Activated T-helper 2 cell treated with anti-CD3 and anti-CD28 coated beads, Interferon-gamma antibody, Interleukin-2, Interleukin-4, amounts not matched to agents 10 μg/mL and 5 μg/mL and 100 μg/mL, durations not matched to agents 14 hours and 24 hours and 36 hours (primary cell): Measurements from ENCODE around the gene OSBPL1A. TPM values are rescaled to one million over a fixed set of nuclear protein-coding genes. Genes with fewer than 3 reads are reported as not detected.

Experiments used
- DNase-seq: peaks from one replicate; pipeline ENCODE4 v3.0.0; 2021; ENCODE audit warnings: low spot score
- H3K27ac Mint-ChIP-seq: one replicate; pipeline ENCODE4 v1.8.0; 2021; ENCODE audit warnings: mixed read lengths
- H3K27me3 Mint-ChIP-seq: one replicate; pipeline ENCODE4 v1.8.0; 2021; ENCODE audit warnings: low read depth, mixed read lengths
- H3K36me3 Mint-ChIP-seq: one replicate; pipeline ENCODE4 v1.8.0; 2021; ENCODE audit warnings: low read depth, mixed read lengths
- H3K4me1 Mint-ChIP-seq: one replicate; pipeline ENCODE4 v1.8.0; 2021; ENCODE audit warnings: low read depth, mixed read lengths
- H3K4me3 Mint-ChIP-seq: one replicate; pipeline ENCODE4 v1.8.0; 2021; ENCODE audit warnings: low read depth, mild to moderate bottlenecking, moderate library complexity, mixed read lengths
- H3K9me3 Mint-ChIP-seq: one replicate; pipeline ENCODE4 v1.8.0; 2021; ENCODE audit warnings: mixed read lengths
- intact Hi-C: fragments of 100-400 bp; cut with micrococcal nuclease; formaldehyde crosslinking; loops from one replicate; pipeline ENCODE4 v1.15.1; 2023
- total RNA-seq: library from RNA; stranded (reverse); gene quantifications from 2 replicates; pipeline ENCODE4 v1.2.3, GENCODE V29; 2022

OSBPL1A gene
- total RNA-seq, 1 donor from 2014 or later = 0.98 TPM

GRCh38 chr18:24219561-24220317, 177.9 kb downstream of the OSBPL1A start:
- intact Hi-C loops = no loop called here
- no peaks in the 10 kb centered on the region for H3K9me3 Mint-ChIP-seq
- no peak for DNase-seq
- no peaks in the 10 kb centered on the region for H3K36me3 Mint-ChIP-seq
- H3K4me3 Mint-ChIP-seq = no peak overlapping the region
- H3K4me1 Mint-ChIP-seq = no peaks in the 10 kb centered on the region
- no peak overlapping the region for H3K27ac Mint-ChIP-seq
- peaks cover 26% of the 10 kb centered on the region for H3K27me3 Mint-ChIP-seq

- intact Hi-C loops = no loop called here
- no peak overlapping the region for H3K27ac Mint-ChIP-seq
- no peaks in the 10 kb centered on the region for H3K4me1 Mint-ChIP-seq
- no peak for DNase-seq
- H3K27me3 Mint-ChIP-seq = peaks cover 11% of the 10 kb centered on the region
- no peak overlapping the region for H3K4me3 Mint-ChIP-seq
- H3K36me3 Mint-ChIP-seq = no peaks in the 10 kb centered on the region
- no peaks in the 10 kb centered on the region for H3K9me3 Mint-ChIP-seq
These were observed 182.7 kb downstream of the OSBPL1A start for GRCh38 chr18:24214913-24215312.

GRCh38 chr18:24214144-24214543, 183.5 kb downstream of the OSBPL1A start:
- no peak for DNase-seq
- Mint-ChIP-seq H3K4me1 (no peaks in the 10 kb centered on the region), H3K36me3 (no peaks in the 10 kb centered on the region), H3K9me3 (no peaks in the 10 kb centered on the region), H3K27ac (no peak overlapping the region), H3K4me3 (no peak overlapping the region), H3K27me3 (peaks cover 15% of the 10 kb centered on the region)
- intact Hi-C loops = no loop called here

- Mint-ChIP-seq H3K4me1 (no peaks in the 10 kb centered on the region), H3K27me3 (peaks cover 15% of the 10 kb centered on the region), H3K36me3 (no peaks in the 10 kb centered on the region), H3K4me3 (no peak overlapping the region), H3K27ac (no peak overlapping the region), H3K9me3 (no peaks in the 10 kb centered on the region)
- no peak for DNase-seq
- intact Hi-C loops = no loop called here
These were observed 184.7 kb downstream of the OSBPL1A start for GRCh38 chr18:24212939-24213338.

- H3K27me3 Mint-ChIP-seq = peaks cover 17% of the 10 kb centered on the region
- DNase-seq = no peak
- H3K27ac Mint-ChIP-seq = no peak overlapping the region
- H3K4me3 Mint-ChIP-seq = no peak overlapping the region
- intact Hi-C loops = no loop called here
- no peaks in the 10 kb centered on the region for H3K36me3 Mint-ChIP-seq
- H3K4me1 Mint-ChIP-seq = no peaks in the 10 kb centered on the region
- H3K9me3 Mint-ChIP-seq = no peaks in the 10 kb centered on the region
These were observed 188.1 kb downstream of the OSBPL1A start for GRCh38 chr18:24209558-24209957.

- intact Hi-C loops = no loop called here
- no peak overlapping the region for H3K4me3 Mint-ChIP-seq
- no peak overlapping the region for H3K27ac Mint-ChIP-seq
- H3K27me3 Mint-ChIP-seq = peaks cover 16% of the 10 kb centered on the region
- DNase-seq = no peak
- H3K4me1 Mint-ChIP-seq = no peaks in the 10 kb centered on the region
- H3K36me3 Mint-ChIP-seq = no peaks in the 10 kb centered on the region
- no peaks in the 10 kb centered on the region for H3K9me3 Mint-ChIP-seq
These were observed 189.2 kb downstream of the OSBPL1A start for GRCh38 chr18:24208270-24209035.

- no peaks in the 10 kb centered on the region for H3K9me3 Mint-ChIP-seq
- no peaks in the 10 kb centered on the region for H3K4me1 Mint-ChIP-seq
- H3K36me3 Mint-ChIP-seq = no peaks in the 10 kb centered on the region
- no peak overlapping the region for H3K4me3 Mint-ChIP-seq
- H3K27ac Mint-ChIP-seq = no peak overlapping the region
- H3K27me3 Mint-ChIP-seq = peaks cover 22% of the 10 kb centered on the region
- intact Hi-C loops = no loop called here
- DNase-seq = no peak
These were observed 192.7 kb downstream of the OSBPL1A start for GRCh38 chr18:24204904-24205303.

GRCh38 chr18:24201699-24202687, 195.6 kb downstream of the OSBPL1A start:
- Mint-ChIP-seq H3K36me3 (no peaks in the 10 kb centered on the region), H3K9me3 (no peaks in the 10 kb centered on the region), H3K27me3 (peaks cover 17% of the 10 kb centered on the region), H3K27ac (no peak overlapping the region), H3K4me3 (no peak overlapping the region), H3K4me1 (no peaks in the 10 kb centered on the region)
- DNase-seq = no peak
- intact Hi-C loops = no loop called here

GRCh38 chr18:24200494-24201290, 196.9 kb downstream of the OSBPL1A start:
- no peaks in the 10 kb centered on the region for H3K9me3 Mint-ChIP-seq
- intact Hi-C loops = no loop called here
- H3K4me3 Mint-ChIP-seq = no peak overlapping the region
- no peaks in the 10 kb centered on the region for H3K4me1 Mint-ChIP-seq
- H3K27me3 Mint-ChIP-seq = peaks cover 12% of the 10 kb centered on the region
- no peak for DNase-seq
- H3K27ac Mint-ChIP-seq = no peak overlapping the region
- no peaks in the 10 kb centered on the region for H3K36me3 Mint-ChIP-seq

GRCh38 chr18:24199372-24199962, 198.2 kb downstream of the OSBPL1A start:
- no peak for DNase-seq
- no peak overlapping the region for H3K27ac Mint-ChIP-seq
- peaks cover 8% of the 10 kb centered on the region for H3K27me3 Mint-ChIP-seq
- no peaks in the 10 kb centered on the region for H3K9me3 Mint-ChIP-seq
- no peak overlapping the region for H3K4me3 Mint-ChIP-seq
- intact Hi-C loops = no loop called here
- no peaks in the 10 kb centered on the region for H3K4me1 Mint-ChIP-seq
- no peaks in the 10 kb centered on the region for H3K36me3 Mint-ChIP-seq

- intact Hi-C loops = no loop called here
- peaks cover 12% of the 10 kb centered on the region for H3K27me3 Mint-ChIP-seq
- H3K36me3 Mint-ChIP-seq = no peaks in the 10 kb centered on the region
- H3K4me1 Mint-ChIP-seq = no peaks in the 10 kb centered on the region
- no peak for DNase-seq
- H3K4me3 Mint-ChIP-seq = no peak overlapping the region
- no peaks in the 10 kb centered on the region for H3K9me3 Mint-ChIP-seq
- no peak overlapping the region for H3K27ac Mint-ChIP-seq
These were observed 199.2 kb downstream of the OSBPL1A start for GRCh38 chr18:24198461-24198860.

- peaks cover 15% of the 10 kb centered on the region for H3K27me3 Mint-ChIP-seq
- intact Hi-C loops = no loop called here
- H3K9me3 Mint-ChIP-seq = no peaks in the 10 kb centered on the region
- H3K4me3 Mint-ChIP-seq = no peak overlapping the region
- no peak overlapping the region for H3K27ac Mint-ChIP-seq
- no peaks in the 10 kb centered on the region for H3K36me3 Mint-ChIP-seq
- no peak for DNase-seq
- H3K4me1 Mint-ChIP-seq = no peaks in the 10 kb centered on the region
These were observed 200.2 kb downstream of the OSBPL1A start for GRCh38 chr18:24197412-24197811.
